HepG2 (cell line): Measurements from ENCODE around the gene IQSEC1. TPM values are rescaled to one million over a fixed set of nuclear protein-coding genes. Genes with fewer than 3 reads are reported as not detected.

Experiments used
- FUBP1 ChIP-seq: sonication (generic); formaldehyde crosslinking; IDR thresholded peaks from 2 replicates; pipeline ENCODE4 v1.5.1; 2020; ENCODE audit warnings: missing genetic modification reagents, mild to moderate bottlenecking, borderline replicate concordance
- KLF9 ChIP-seq: IDR thresholded peaks from 2 replicates; pipeline ENCODE4 v1.6.1; 2016; ENCODE audit warnings: low read depth
- KMT2B ChIP-seq: IDR thresholded peaks from 2 replicates; pipeline ENCODE4 v1.6.1; 2016; ENCODE audit warnings: missing genetic modification reagents, missing compliant biosample characterization
- LRRFIP1 ChIP-seq: sonication (generic); formaldehyde crosslinking; conservative IDR thresholded peaks from 2 replicates; pipeline ENCODE4 v1.4.0; 2020; ENCODE audit warnings: missing genetic modification reagents
- MED8 ChIP-seq: sonication (generic); formaldehyde crosslinking; IDR thresholded peaks from 2 replicates; pipeline ENCODE4 v1.8.1; 2023; ENCODE audit warnings: mild to moderate bottlenecking, missing genetic modification reagents; ENCODE audit not compliant: insufficient replicate concordance
- NFKBIZ ChIP-seq: IDR thresholded peaks from 2 replicates; pipeline ENCODE4 v1.6.1; 2018; ENCODE audit warnings: missing genetic modification reagents, missing compliant biosample characterization
- NR1H2 ChIP-seq: sonication (generic); formaldehyde crosslinking; IDR thresholded peaks from 2 replicates; pipeline ENCODE4 v1.8.1; 2022; ENCODE audit warnings: low read depth, missing genetic modification reagents, borderline replicate concordance
- ZBTB8A ChIP-seq: sonication (generic); formaldehyde crosslinking; IDR thresholded peaks from 2 replicates; pipeline ENCODE4 v1.4.0; 2020; ENCODE audit warnings: mild to moderate bottlenecking, low read depth, missing genetic modification reagents, borderline replicate concordance
- ZNF232 ChIP-seq: sonication (generic); formaldehyde crosslinking; IDR thresholded peaks from 2 replicates; pipeline ENCODE4 v1.4.0; 2020; ENCODE audit warnings: missing genetic modification reagents, borderline replicate concordance
- ZNF280B ChIP-seq: sonication (generic); formaldehyde crosslinking; IDR thresholded peaks from 2 replicates; pipeline ENCODE4 v1.5.0; 2020; ENCODE audit warnings: missing genetic modification reagents, mild to moderate bottlenecking, borderline replicate concordance
- ZNF292 ChIP-seq: sonication (generic); formaldehyde crosslinking; IDR thresholded peaks from 2 replicates; pipeline ENCODE4 v1.8.1; 2022; ENCODE audit warnings: mild to moderate bottlenecking, low read depth, missing genetic modification reagents, borderline replicate concordance
- ZNF326 ChIP-seq: sonication (generic); formaldehyde crosslinking; IDR thresholded peaks from 2 replicates; pipeline ENCODE4 v1.4.0; 2020; ENCODE audit warnings: missing genetic modification reagents, borderline replicate concordance
- ZNF350 ChIP-seq: sonication (generic); formaldehyde crosslinking; IDR thresholded peaks from 2 replicates; pipeline ENCODE4 v1.4.0; 2020; ENCODE audit warnings: mild to moderate bottlenecking, low read depth, missing genetic modification reagents, borderline replicate concordance
- ZNF589 ChIP-seq: sonication (generic); formaldehyde crosslinking; conservative IDR thresholded peaks from 2 replicates; pipeline ENCODE4 v1.8.0; 2022; ENCODE audit warnings: mild to moderate bottlenecking, moderate library complexity, missing genetic modification reagents
- ZNF609 ChIP-seq: sonication (generic); formaldehyde crosslinking; IDR thresholded peaks from 2 replicates; pipeline ENCODE4 v1.4.0; 2020; ENCODE audit warnings: mild to moderate bottlenecking, missing genetic modification reagents, borderline replicate concordance
- ZNF777 ChIP-seq: sonication (generic); formaldehyde crosslinking; IDR thresholded peaks from 2 replicates; pipeline ENCODE4 v1.4.0; 2020; ENCODE audit warnings: missing genetic modification reagents
- ZNF841 ChIP-seq: sonication (generic); formaldehyde crosslinking; IDR thresholded peaks from 2 replicates; pipeline ENCODE4 v1.8.1; 2023; ENCODE audit warnings: missing genetic modification reagents, borderline replicate concordance
- polyA plus RNA-seq, 8 experiments: library from polyadenylated mRNA; depleted of rRNA in 3 of 8; stranded (reverse) in 7 of 8; unstranded in 1 of 8; fragments of >200 nt; fragmentation: Illumina TruSeq in 4 of 8; extraction: Trizol in 4 of 8; gene quantifications; 2 replicates each; pipeline versions ENCODE4 v1.2.1 to v1.2.3, GENCODE V29; 2011 to 2016; ENCODE audit warnings: low read depth in 4 of 8, missing spikeins in 1 of 8, mixed read lengths in 1 of 8; ENCODE audit not compliant: insufficient read depth in 1 of 8
- total RNA-seq, 5 experiments: library from RNA; depleted of rRNA; stranded (reverse); fragments of >200 nt; fragmentation: Illumina TruSeq; extraction: Trizol; gene quantifications; 2 replicates each; pipeline ENCODE4 v1.2.3, GENCODE V29; 2016; ENCODE audit warnings: low read depth in 1 of 5

IQSEC1 gene
- total and polyA plus RNA-seq, 2 of the 13 experiments (the other 11 are each of a cell fraction or from before 2014, with no cell fraction given) = 17.4 to 20.2 TPM

- no peak for TF ChIP-seq ZNF326 (CRISPR knock-in tag)
- no peak for TF ChIP-seq NFKBIZ (CRISPR knock-in tag)
- no peak for TF ChIP-seq ZNF232 (CRISPR knock-in tag)
- TF ChIP-seq NR1H2 (CRISPR knock-in tag) = no peak
- no peak for TF ChIP-seq ZNF280B (CRISPR knock-in tag)
- no peak for TF ChIP-seq LRRFIP1
- TF ChIP-seq ZNF609 (CRISPR knock-in tag) = no peak
- no peak for TF ChIP-seq MED8 (CRISPR knock-in tag)
- TF ChIP-seq KLF9 (CRISPR knock-in tag) = no peak
- no peak for TF ChIP-seq FUBP1 (CRISPR knock-in tag)
- no peak for TF ChIP-seq ZNF350 (CRISPR knock-in tag)
- TF ChIP-seq ZNF292 = peak; percentile 42; the same call in 1 of the 2 replicates
- TF ChIP-seq ZNF777 (CRISPR knock-in tag) = 0 out of 2 replicates have a peak, but pooled peaks have one; percentile 16
- TF ChIP-seq ZBTB8A (CRISPR knock-in tag) = no peak
- TF ChIP-seq ZNF589 (CRISPR knock-in tag) = no peak
- no peak for TF ChIP-seq ZNF841 (CRISPR knock-in tag)
- no peak for TF ChIP-seq KMT2B (CRISPR knock-in tag)
Measured at GRCh38 chr3:12992629-12993516, 80.4 kb downstream of the IQSEC1 start (continued).
